CD14-positive monocyte (primary cell): ENCODE measurements around the gene TMPRSS2. TPM values are rescaled to one million over a fixed set of nuclear protein-coding genes. Genes with fewer than 3 reads are reported as not detected.

Experiments
- DNase-seq, 3 donors: peaks; one replicate each; pipeline ENCODE4 v3.0.0-alpha.2; 2011 to 2022
- H2AFZ ChIP-seq: 2 replicates; pipeline ENCODE4 v1.6.0; 2012; ENCODE audit warnings: mild to moderate bottlenecking, low read depth, low read length, inconsistent platforms; ENCODE audit not compliant: insufficient read depth, poor library complexity, severe bottlenecking
- H3K27ac ChIP-seq, 2 donors: 1 replicate in 1 of 2; 2 replicates in 1 of 2; pipeline ENCODE4 v1.5.1; 2012 to 2013; ENCODE audit warnings: low read length in 2 of 2, control low read depth in 1 of 2, inconsistent platforms in 1 of 2, low read depth in 1 of 2, mild to moderate bottlenecking in 1 of 2
- H3K27me3 ChIP-seq, 2 donors: one replicate each; pipeline versions ENCODE4 v1.6.0 to v1.6.1; 2011 to 2013; ENCODE audit warnings: low read length in 2 of 2; ENCODE audit not compliant: control insufficient read depth in 2 of 2, insufficient read depth in 2 of 2
- H3K36me3 ChIP-seq, 2 donors: replicated peaks in 1 of 2; 1 replicate in 1 of 2; 2 replicates in 1 of 2; pipeline versions ENCODE4 v1.5.1 to v1.6.1; 2012 to 2013; ENCODE audit warnings: low read length in 2 of 2, control low read depth in 1 of 2, inconsistent platforms in 1 of 2, mild to moderate bottlenecking in 1 of 2; ENCODE audit not compliant: insufficient read depth in 2 of 2, control insufficient read depth in 1 of 2
- H3K4me1 ChIP-seq, 2 donors: 1 replicate in 1 of 2; 2 replicates in 1 of 2; pipeline versions ENCODE4 v1.5.1 to v1.6.1; 2012 to 2013; ENCODE audit warnings: low read length in 2 of 2, control low read depth in 1 of 2, inconsistent platforms in 1 of 2, mild to moderate bottlenecking in 1 of 2, moderate library complexity in 1 of 2; ENCODE audit not compliant: insufficient read depth in 2 of 2, control insufficient read depth in 1 of 2
- H3K4me2 ChIP-seq: replicated peaks from 2 replicates; pipeline ENCODE3; 2012; ENCODE audit warnings: low read length, moderate library complexity, mild to moderate bottlenecking; ENCODE audit not compliant: poor library complexity, severe bottlenecking; ENCODE audit errors: extremely low read depth
- H3K4me3 ChIP-seq, 3 experiments: fragments of 200-600 bp in 1 of 3; sonication (generic) in 1 of 3; replicated peaks in 1 of 3; 1 replicate in 2 of 3; 2 replicates in 1 of 3; pipeline ENCODE4 v1.5.1; 2011 to 2013; ENCODE audit warnings: low read length in 3 of 3, mild to moderate bottlenecking in 3 of 3, control low read depth in 2 of 3, low read depth in 2 of 3, inconsistent platforms in 1 of 3, moderate library complexity in 1 of 3
- H3K79me2 ChIP-seq: 2 replicates; pipeline ENCODE4 v1.6.0; 2012; ENCODE audit warnings: mild to moderate bottlenecking, control low read depth, inconsistent platforms, low read length, moderate library complexity; ENCODE audit not compliant: insufficient read depth
- H3K9ac ChIP-seq: 2 replicates; pipeline ENCODE4 v1.6.0; 2017; ENCODE audit warnings: low read length, mild to moderate bottlenecking; ENCODE audit not compliant: insufficient read depth, poor library complexity, severe bottlenecking
- H3K9me3 ChIP-seq, 2 donors: replicated peaks in 1 of 2; 1 replicate in 1 of 2; 2 replicates in 1 of 2; pipeline versions ENCODE4 v1.5.1 to v1.6.1; 2012 to 2013; ENCODE audit warnings: low read length in 2 of 2, control low read depth in 1 of 2; ENCODE audit not compliant: control insufficient read depth in 1 of 2, insufficient read depth in 1 of 2
- H4K20me1 ChIP-seq: 2 replicates; pipeline ENCODE4 v1.6.0; 2012; ENCODE audit warnings: mild to moderate bottlenecking, low read length, control low read depth, moderate library complexity; ENCODE audit not compliant: insufficient read depth
- H3K27ac Mint-ChIP-seq, 7 donors: one replicate each; pipeline ENCODE4 v1.8.0; 2020; ENCODE audit warnings: mild to moderate bottlenecking in 7 of 7, mixed read lengths in 7 of 7, moderate library complexity in 6 of 7, inconsistent platforms in 2 of 7
- H3K27me3 Mint-ChIP-seq, 3 donors: one replicate each; pipeline ENCODE4 v1.8.0; 2021 to 2022; ENCODE audit warnings: low read depth in 3 of 3, mild to moderate bottlenecking in 3 of 3, mixed read lengths in 3 of 3, moderate library complexity in 3 of 3, inconsistent platforms in 1 of 3
- H3K36me3 Mint-ChIP-seq, 2 donors: one replicate each; pipeline ENCODE4 v1.8.0; 2020; ENCODE audit warnings: mixed read lengths in 2 of 2, inconsistent platforms in 1 of 2, mild to moderate bottlenecking in 1 of 2
- H3K4me1 Mint-ChIP-seq: one replicate; pipeline ENCODE4 v1.8.0; 2020; ENCODE audit warnings: mild to moderate bottlenecking, mixed read lengths
- H3K4me3 Mint-ChIP-seq, 2 donors: one replicate each; pipeline ENCODE4 v1.8.0; 2020; ENCODE audit warnings: mild to moderate bottlenecking in 2 of 2, mixed read lengths in 2 of 2, moderate library complexity in 1 of 2
- H3K9me3 Mint-ChIP-seq, 7 donors: one replicate each; pipeline ENCODE4 v1.8.0; 2020 to 2022; ENCODE audit warnings: mixed read lengths in 7 of 7, mild to moderate bottlenecking in 6 of 7, moderate library complexity in 6 of 7, inconsistent platforms in 2 of 7
- CTCF ChIP-seq: fragments of 200-600 bp; IDR thresholded peaks from one replicate; pipeline ENCODE4 v1.8.0; 2022; ENCODE audit warnings: antibody characterized with exemption, mild to moderate bottlenecking
- WGBS: methylation state at CpG from one replicate; pipeline ENCODE4 v1.1.5; 2013; ENCODE audit warnings: missing lambda C conversion rate; ENCODE audit not compliant: insufficient coverage; 5-methylcytosine and 5-hydroxymethylcytosine counted together
- intact Hi-C, 2 donors: fragments of 100-400 bp; cut with micrococcal nuclease; formaldehyde crosslinking; loops; one replicate each; pipeline versions ENCODE4 v1.15.0 to v1.15.1; 2023
- polyA plus RNA-seq, 3 donors: library from polyadenylated mRNA; depleted of rRNA in 1 of 3; unstranded in 2 of 3; stranded (reverse) in 1 of 3; fragments of 300-500 nt in 2 of 3; fragments of >200 nt in 1 of 3; fragmentation: Illumina TruSeq in 2 of 3; gene quantifications; 1 replicate in 2 of 3; 2 replicates in 1 of 3; pipeline ENCODE4 v1.2.3, GENCODE V29; 2012 to 2021

TMPRSS2 gene
- polyA plus RNA-seq, 3 donors: not detected

- peaks cover 7 to 25% (median 14%) of the 10 kb centered on the region in 7 donors for H3K9me3 Mint-ChIP-seq
- H3K4me1 Mint-ChIP-seq: peaks cover 23% of the 10 kb centered on the region
- no peak for DNase-seq
- Histone ChIP-seq H2AFZ (no peak overlapping the region), H3K4me3 (no peak overlapping the region), H3K9ac (no peak overlapping the region), H3K27ac (no peak overlapping the region), H3K79me2 (no peaks in the 10 kb centered on the region), H4K20me1 (peaks cover 4% of the 10 kb centered on the region), H3K4me2 (no peak overlapping the region), H3K36me3 (peaks cover 81 to 90% of the 10 kb centered on the region in 2 donors), H3K27me3 (peaks cover 0 to 3% of the 10 kb centered on the region in 2 donors), H3K4me1 (peaks cover 4 to 5% of the 10 kb centered on the region in 2 donors), H3K9me3 (peaks cover 4 to 13% of the 10 kb centered on the region in 2 donors)
- WGBS: 98% methylated on average over 8 of the region's 16 CpGs
- H3K4me3 Mint-ChIP-seq: no peak overlapping the region
- intact Hi-C loops: loop anchor here in 1 of 2 donors (5.0 kb wide), 1 partner anchor 40 kb away; no protein-coding TSS in a partner anchor
- peak overlapping the region in 2 of 7 donors; percentile 41 to 76 for H3K27ac Mint-ChIP-seq
- H3K27me3 Mint-ChIP-seq: peaks cover 2 to 14% (median 6%) of the 10 kb centered on the region in 3 donors
- TF ChIP-seq CTCF: no peak
- H3K36me3 Mint-ChIP-seq: peaks cover 88 to 97% of the 10 kb centered on the region in 2 donors
Measured at GRCh38 chr21:41431788-41432548, 76.0 kb downstream of the TMPRSS2 start.

GRCh38 chr21:41429925-41430491, 78.0 kb downstream of the TMPRSS2 start:
- intact Hi-C loops: loop anchor here in 1 of 2 donors (5.0 kb wide), 2 partner anchors 38 to 68 kb away; partner anchors contain the start of gene MX2
- Histone ChIP-seq H2AFZ (no peak overlapping the region), H3K9ac (no peak overlapping the region), H3K36me3 (peaks cover 61 to 70% of the 10 kb centered on the region in 2 donors), H3K4me3 (no peak overlapping the region), H4K20me1 (peaks cover 4% of the 10 kb centered on the region), H3K79me2 (no peaks in the 10 kb centered on the region), H3K9me3 (peaks cover 0 to 5% of the 10 kb centered on the region in 2 donors), H3K4me2 (no peak overlapping the region), H3K27ac (no peak overlapping the region), H3K4me1 (peaks cover 14 to 21% of the 10 kb centered on the region in 2 donors), H3K27me3 (peaks cover 0 to 7% of the 10 kb centered on the region in 2 donors)
- H3K9me3 Mint-ChIP-seq: peaks cover 5 to 13% (median 6%) of the 10 kb centered on the region in 7 donors
- peak overlapping the region in 2 of 7 donors; percentile 3 to 27 for H3K27ac Mint-ChIP-seq
- no peak for DNase-seq
- H3K36me3 Mint-ChIP-seq: peaks cover 68 to 79% of the 10 kb centered on the region in 2 donors
- peaks cover 32% of the 10 kb centered on the region for H3K4me1 Mint-ChIP-seq
- 100% methylated on average over 2 of the region's 9 CpGs for WGBS
- peaks cover 2 to 16% (median 12%) of the 10 kb centered on the region in 3 donors for H3K27me3 Mint-ChIP-seq
- no peak overlapping the region for H3K4me3 Mint-ChIP-seq
- no peak for TF ChIP-seq CTCF
